Choroid plexus epithelial cell (primary cell): ENCODE data around the gene TEPSIN.

Source experiments
- DNase-seq: peaks from one replicate; pipeline ENCODE4 v3.0.0-alpha.2; 2010; ENCODE audit warnings: low read depth
- H3K4me3 ChIP-seq: 2 replicates; pipeline ENCODE4 v1.5.1; 2011; ENCODE audit warnings: low read depth, mild to moderate bottlenecking, control low read depth, low read length, moderate library complexity
- TF ChIP-seq, protein P1 (sequence below): conservative IDR thresholded peaks from 2 replicates; pipeline ENCODE4 v1.5.1; 2011; ENCODE audit warnings: low read depth, mild to moderate bottlenecking, control low read depth, inconsistent platforms, low read length, moderate library complexity

TEPSIN gene

DNA sequence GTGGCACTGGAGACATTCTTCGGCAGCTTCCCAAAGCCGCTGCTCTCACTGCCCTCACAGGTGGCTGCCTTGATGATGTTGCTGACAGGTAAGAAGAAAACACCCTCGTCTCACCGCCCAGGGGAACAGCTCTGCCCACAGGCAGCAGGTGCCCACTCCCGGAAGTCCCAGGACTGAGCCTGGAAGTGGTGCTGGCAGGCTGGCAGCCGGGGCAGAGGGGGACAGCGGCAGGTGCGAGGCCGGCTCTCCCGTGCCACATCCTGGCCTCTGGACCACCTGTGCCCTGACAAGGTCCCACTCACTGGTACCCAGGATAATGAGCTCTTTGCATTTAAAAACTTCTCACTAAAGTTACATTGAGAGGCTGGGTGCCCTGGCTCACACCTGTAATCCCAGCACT lies 36.5 kb downstream of the TEPSIN start:
- no peak overlapping the region for H3K4me3 ChIP-seq
- TF ChIP-seq, protein P1, sequence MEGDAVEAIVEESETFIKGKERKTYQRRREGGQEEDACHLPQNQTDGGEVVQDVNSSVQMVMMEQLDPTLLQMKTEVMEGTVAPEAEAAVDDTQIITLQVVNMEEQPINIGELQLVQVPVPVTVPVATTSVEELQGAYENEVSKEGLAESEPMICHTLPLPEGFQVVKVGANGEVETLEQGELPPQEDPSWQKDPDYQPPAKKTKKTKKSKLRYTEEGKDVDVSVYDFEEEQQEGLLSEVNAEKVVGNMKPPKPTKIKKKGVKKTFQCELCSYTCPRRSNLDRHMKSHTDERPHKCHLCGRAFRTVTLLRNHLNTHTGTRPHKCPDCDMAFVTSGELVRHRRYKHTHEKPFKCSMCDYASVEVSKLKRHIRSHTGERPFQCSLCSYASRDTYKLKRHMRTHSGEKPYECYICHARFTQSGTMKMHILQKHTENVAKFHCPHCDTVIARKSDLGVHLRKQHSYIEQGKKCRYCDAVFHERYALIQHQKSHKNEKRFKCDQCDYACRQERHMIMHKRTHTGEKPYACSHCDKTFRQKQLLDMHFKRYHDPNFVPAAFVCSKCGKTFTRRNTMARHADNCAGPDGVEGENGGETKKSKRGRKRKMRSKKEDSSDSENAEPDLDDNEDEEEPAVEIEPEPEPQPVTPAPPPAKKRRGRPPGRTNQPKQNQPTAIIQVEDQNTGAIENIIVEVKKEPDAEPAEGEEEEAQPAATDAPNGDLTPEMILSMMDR, result no peak
- DNase-seq, result no peak

DNA sequence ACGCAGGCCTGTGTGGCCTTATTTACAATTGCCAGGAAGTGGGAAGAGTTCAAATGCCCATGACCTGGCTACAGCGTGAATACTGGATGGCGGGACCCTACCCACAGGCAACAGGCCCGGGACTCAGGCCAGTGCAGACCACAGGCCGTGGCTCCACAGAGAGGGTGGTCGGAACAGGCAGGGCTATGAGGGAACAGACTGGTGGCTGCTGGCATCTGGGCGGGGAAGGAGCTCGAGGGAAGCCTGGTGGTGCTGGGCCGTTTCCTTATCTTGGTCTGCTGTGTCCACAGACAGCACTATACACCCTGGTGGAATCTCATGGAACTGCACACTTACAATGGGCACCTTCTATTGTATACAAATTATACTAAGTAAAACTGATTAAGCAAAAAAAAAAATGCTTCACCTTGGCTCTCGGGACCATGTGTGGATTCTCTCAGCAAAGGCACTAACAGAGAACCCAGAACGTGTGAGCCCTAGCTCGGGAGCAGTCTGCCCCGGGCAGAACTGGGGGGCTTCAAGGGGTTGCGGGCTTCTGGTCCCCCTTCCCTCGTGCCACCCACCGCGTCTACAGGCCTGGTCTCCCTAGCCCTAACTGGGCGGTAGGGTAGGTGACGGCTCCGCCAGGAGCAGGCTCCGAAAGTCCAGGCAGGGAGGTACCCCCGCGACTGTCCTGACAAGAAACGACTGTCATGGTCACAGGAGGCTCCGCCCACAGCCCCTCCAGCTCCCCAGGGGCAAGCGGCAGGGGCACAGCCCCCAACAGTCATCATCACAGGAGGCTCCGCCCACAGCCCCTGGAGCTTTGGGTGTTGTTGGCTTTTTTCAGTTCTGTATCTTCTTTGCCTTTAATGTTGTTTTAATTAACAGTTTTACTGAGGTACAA lies 37.9 kb downstream of the TEPSIN start:
- TF ChIP-seq, protein P1, result peak; percentile 73
- peak; percentile 89 for DNase-seq
- no peak overlapping the region for H3K4me3 ChIP-seq

DNA sequence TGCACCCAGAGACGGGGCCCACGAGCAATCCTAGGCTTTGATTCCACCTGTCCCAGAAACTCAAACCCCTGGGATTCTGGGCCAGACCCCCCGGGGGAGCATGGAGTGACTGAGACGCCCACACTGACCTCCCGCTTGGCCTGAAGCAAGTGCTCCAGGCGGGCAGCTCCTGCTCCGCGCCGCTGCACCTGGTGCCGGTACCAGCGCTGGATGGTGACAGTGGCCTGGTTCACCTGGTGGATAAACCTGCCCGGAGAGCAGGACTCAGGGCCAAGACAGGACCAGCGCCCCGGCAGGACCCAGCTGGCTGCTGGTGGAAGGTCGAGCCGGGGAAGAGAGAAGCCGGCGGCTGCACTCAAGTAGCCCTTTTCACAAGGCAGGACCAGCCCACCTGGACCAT lies 38.7 kb downstream of the TEPSIN start:
- no peak for DNase-seq
- TF ChIP-seq, protein P1, result no peak
- H3K4me3 ChIP-seq, result no peak overlapping the region

DNA sequence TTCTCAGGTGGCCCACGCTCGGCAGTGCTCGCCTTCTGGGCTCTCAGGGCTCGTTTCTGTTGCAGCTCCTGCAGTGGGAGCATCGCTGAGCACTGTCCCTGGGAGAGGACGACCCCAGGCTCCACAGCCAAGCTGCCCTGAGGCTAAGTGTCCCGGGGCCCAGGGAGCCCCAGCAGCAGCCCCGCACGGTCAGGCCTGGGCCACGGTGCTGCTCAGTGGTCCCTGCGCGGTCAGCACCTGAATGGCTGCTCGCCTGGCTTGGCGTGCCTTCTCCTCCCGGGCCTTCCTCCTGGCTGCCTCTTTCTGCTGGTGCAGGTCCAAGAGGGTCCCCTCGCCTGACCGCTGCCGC lies 39.4 kb downstream of the TEPSIN start:
- TF ChIP-seq, protein P1, result no peak
- no peak overlapping the region for H3K4me3 ChIP-seq
- DNase-seq, result no peak

DNA sequence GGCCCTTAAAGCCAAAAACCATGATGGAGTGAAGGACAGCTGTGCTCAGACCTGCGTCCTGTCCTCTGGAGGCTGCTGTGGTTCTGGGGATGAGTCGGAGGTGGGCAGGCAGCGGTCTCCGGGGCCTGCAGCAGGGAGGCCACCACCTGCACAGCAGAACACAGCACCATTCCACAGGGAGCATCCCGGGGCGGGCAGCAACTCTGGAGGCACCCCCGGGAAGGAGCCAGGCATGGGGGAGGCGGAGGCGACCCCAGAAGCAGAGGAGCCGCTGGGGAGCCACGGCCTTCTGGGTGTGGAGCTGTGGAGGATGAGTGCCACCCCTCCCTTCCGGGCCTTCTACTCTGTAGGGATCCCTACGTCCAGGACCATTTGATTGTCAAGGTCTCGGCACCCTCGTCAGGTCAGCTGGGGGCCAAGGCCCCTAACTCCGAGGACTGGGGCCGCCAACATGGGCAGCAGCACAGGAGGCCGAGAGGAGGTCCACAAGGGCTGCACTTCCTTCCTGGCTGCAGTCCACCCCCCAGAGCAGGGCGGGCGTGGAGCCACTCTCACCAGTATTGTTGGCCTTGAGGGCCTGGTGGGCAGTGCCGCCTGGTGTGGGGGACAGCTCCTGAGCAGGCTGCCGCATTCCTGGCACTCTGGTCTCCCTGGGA lies 39.9 kb downstream of the TEPSIN start:
- TF ChIP-seq, protein P1, result no peak
- no peak overlapping the region for H3K4me3 ChIP-seq
- DNase-seq, result no peak

DNA sequence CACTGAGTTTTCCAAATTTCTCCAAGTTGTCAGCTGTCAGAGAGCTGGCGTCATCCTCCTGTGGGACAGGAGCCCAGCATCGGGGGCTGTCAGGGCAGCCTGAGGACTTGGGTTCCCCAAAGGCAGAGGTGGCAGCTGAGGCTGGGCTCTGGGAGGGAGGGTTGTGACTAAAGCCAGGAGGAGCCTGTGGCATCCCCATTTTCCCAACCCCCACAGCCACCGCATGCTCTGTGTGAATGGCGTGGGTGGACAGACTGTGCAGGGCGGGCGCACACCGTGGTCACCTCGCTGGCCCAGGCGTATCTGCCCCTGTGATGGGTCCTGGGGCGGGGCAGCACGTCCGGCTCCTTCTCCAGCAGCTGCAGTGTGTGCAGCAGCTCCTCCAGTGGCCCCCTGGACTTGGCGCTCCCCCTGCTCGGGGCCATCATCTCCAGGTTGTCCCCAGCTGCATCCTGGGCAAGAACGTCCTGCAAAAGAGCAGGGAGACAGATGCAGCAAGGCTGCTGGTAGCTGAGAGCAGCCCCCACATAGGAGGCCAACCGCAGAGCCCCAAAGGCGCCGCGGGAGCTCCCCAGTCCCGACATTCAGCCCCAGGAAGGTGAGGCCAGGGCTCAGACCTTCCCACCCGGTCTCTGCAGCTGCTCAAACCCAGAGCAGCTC lies 40.9 kb downstream of the TEPSIN start:
- TF ChIP-seq, protein P1, result no peak
- DNase-seq, result no peak
- H3K4me3 ChIP-seq, result no peak overlapping the region
